Activated T-helper 17 cell treated with anti-CD3 and anti-CD28 coated beads, Interleukin-2, amount 50 U/mL, for 72 hours (primary cell): ENCODE data around the gene SHANK2. TPM values are rescaled to one million over a fixed set of nuclear protein-coding genes. Genes with fewer than 3 reads are reported as not detected.

Experiments used
- ATAC-seq: fragments of 150-1000 bp; cut with Tn5 transposase; replicated peaks from 2 replicates; pipeline ENCODE4 v1.10.0; 2021; ENCODE audit warnings: mild to moderate bottlenecking, moderate library complexity
- H3K27ac Mint-ChIP-seq: one replicate; pipeline ENCODE4 v1.8.0; 2022; ENCODE audit warnings: mixed read lengths
- H3K27me3 Mint-ChIP-seq: one replicate; pipeline ENCODE4 v1.8.0; 2022; ENCODE audit warnings: mixed read lengths
- H3K36me3 Mint-ChIP-seq: one replicate; pipeline ENCODE4 v1.8.0; 2022; ENCODE audit warnings: low read depth, mild to moderate bottlenecking, mixed read lengths
- H3K4me1 Mint-ChIP-seq: one replicate; pipeline ENCODE4 v1.8.0; 2022; ENCODE audit warnings: mixed read lengths
- H3K4me3 Mint-ChIP-seq: one replicate; pipeline ENCODE4 v1.8.0; 2022; ENCODE audit warnings: mild to moderate bottlenecking, mixed read lengths
- H3K9me3 Mint-ChIP-seq: one replicate; pipeline ENCODE4 v1.8.0; 2022; ENCODE audit warnings: mixed read lengths
- total RNA-seq, 2 donors: library from RNA; stranded (reverse); gene quantifications; one replicate each; pipeline ENCODE4 v1.2.3, GENCODE V29; 2022

The SHANK2 gene
- total RNA-seq, result not detected

DNA sequence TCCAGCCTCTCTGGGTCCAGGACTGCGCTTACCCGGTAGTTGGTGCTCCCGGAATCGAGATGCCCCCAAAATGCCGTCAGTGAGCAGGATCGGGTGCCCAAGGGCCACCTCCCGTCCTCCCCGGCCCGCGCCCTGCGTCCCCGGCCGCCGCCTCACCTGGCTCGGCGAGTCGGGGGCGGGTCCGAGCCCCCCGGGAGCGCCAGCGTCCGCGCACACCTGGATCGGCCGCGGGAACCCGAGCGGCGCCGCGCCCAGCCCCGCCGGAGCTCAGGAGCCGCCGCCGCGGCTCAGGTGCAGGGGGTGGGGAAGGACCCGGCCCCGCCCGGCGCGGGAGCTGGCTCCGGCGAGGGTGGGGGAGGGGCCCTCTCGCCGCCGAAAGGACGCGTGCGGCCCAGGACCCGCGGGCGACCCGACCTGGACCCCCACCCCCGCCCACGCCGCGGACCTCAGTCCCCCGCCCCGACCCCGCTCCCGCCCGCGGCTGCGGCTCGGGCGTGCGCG is at the start of gene SHANK2:
Gene SHANK2, minus strand, starts transcription at position 309 of the 501 bp plus-strand sequence. CDS start 105,251 bp downstream, outside the sequence.
- H3K9me3 Mint-ChIP-seq, result no peaks in the 10 kb centered on the region
- no peaks in the 10 kb centered on the region for H3K36me3 Mint-ChIP-seq
- no peaks in the 10 kb centered on the region for H3K4me1 Mint-ChIP-seq
- no peak within 1 kb of the TSS for H3K4me3 Mint-ChIP-seq
- no peak within 1 kb of the TSS for H3K27ac Mint-ChIP-seq
- peaks cover 46% of the 10 kb centered on the region for H3K27me3 Mint-ChIP-seq
- no peak for ATAC-seq

DNA sequence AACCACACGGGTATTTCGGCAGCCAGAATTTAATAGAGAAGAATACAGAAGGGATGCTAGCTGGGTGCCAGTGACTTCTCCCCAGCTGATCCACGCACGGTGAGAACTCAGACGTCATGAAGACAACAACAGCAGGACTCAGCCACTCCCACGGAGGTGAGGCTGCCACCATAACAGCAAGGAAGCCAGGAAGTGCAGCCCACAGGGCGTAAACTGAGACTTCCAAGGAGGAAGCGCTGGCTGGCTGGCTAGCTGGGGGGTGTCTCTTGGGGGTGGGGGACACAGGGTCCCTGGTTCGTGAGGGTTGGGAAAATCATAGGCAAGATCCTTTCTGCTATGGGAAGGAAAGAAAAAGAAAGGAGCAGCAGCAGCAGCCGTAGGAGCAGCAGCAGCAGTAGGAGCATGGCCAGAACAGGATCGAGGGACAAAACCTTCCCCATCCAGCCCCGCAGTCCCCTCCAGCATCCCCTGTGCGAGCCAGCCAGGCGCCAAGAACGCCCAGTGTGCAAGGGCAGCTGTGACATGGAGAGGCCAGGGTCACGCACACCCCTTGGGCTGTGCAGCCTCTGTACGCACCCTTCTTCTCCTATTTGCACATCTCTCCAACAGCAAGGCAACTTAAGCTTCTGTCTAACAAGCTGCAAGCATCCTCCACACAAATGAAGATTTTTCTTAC is 49.6 kb upstream of the SHANK2 start:
- no peak for ATAC-seq
- Mint-ChIP-seq H3K27me3 (peaks cover 3% of the 10 kb centered on the region), H3K27ac (no peak overlapping the region), H3K4me3 (no peak overlapping the region), H3K9me3 (no peaks in the 10 kb centered on the region), H3K36me3 (no peaks in the 10 kb centered on the region), H3K4me1 (no peaks in the 10 kb centered on the region)

DNA sequence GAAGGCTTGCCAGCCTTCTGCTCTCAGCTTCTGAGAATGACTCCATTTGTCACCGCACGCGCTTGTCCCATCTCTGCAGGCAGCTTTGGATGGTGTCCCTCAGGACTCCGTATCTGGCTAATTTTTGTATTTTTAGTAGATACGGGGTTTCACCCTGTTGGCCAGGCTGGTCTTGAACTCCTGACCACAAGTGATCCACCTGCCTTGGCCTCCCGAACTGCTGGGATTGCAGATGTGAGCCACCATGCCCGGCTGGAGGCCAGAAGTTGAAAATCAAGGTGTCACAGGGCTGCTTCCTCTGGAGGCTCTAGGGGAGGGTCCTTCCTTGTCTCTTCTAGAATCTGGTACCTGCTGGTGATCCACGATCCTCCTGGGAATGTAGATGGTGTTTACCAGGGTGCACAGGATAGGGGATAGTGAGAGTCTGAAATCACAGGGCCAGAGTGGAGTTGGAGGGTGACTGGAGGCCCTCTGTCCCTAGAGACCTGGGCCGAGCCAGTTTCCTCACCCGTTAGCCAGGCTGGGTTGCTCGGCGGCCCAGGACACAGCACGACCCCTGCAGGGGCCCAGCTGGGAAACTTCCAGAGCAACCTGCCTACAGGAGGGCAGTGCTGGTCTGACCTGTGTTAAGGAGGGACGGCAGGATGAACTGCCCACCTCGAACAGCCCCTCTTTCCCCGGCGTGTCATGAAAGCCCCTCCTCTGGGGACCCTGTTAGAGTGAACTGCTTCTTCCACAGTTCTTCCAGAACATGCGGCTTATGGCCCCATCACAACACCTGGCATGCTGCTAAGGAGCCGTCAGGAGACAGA is 48.9 kb upstream of the SHANK2 start:
- Mint-ChIP-seq H3K4me3 (no peak overlapping the region), H3K9me3 (no peaks in the 10 kb centered on the region), H3K36me3 (no peaks in the 10 kb centered on the region)

DNA sequence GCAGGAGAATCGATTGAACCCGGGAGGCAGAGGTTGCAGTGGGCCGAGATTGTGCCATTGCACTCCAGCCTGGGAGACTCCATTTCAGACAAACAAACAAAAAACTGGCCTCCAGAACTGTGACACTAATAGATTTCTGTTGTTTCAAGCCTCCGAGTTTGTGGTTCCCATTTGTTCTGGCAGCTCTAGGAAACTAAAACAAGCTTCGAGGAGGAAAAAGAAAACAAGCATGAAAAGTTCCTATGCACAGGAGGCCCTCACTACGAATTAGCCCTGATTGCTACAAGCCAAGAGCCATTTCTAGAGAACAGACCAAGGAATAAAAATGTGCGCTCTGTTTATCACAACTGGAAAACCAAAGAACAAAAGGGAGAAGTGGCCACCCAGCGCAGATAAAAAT is 47.8 kb upstream of the SHANK2 start:
- Mint-ChIP-seq H3K4me3 (no peak overlapping the region), H3K27ac (no peak overlapping the region), H3K9me3 (no peaks in the 10 kb centered on the region), H3K4me1 (no peaks in the 10 kb centered on the region), H3K27me3 (peaks cover 7% of the 10 kb centered on the region), H3K36me3 (no peaks in the 10 kb centered on the region)
- no peak for ATAC-seq

More for the DNA sequence above, 48.9 kb upstream of the SHANK2 start:
- ATAC-seq, result no peak
- Mint-ChIP-seq H3K4me1 (no peaks in the 10 kb centered on the region), H3K27me3 (peaks cover 3% of the 10 kb centered on the region), H3K27ac (no peak overlapping the region)

DNA sequence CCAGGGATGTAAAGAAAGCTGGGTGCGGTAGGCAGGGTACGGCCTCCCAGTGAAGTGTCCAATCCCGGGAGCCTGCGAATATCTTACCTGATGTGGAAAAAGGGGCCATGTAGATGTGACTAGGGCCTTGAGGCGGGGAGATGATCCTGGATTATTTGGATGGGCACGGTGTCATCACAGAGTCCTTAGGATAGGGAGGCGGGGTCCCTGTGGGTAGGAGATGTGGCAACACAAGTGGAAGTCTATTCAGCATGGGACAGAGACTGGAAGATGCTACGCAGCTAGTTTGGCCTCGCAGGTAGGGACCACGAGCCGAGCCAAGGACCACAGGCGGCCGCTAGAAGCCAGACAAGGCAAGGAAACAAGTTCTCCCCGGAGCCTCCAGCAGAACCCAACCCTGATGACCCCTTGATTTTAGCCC is 46.4 kb upstream of the SHANK2 start:
- no peak overlapping the region for H3K4me3 Mint-ChIP-seq
- H3K4me1 Mint-ChIP-seq, result no peaks in the 10 kb centered on the region
- no peaks in the 10 kb centered on the region for H3K9me3 Mint-ChIP-seq
- ATAC-seq, result no peak
- no peaks in the 10 kb centered on the region for H3K36me3 Mint-ChIP-seq
- no peak overlapping the region for H3K27ac Mint-ChIP-seq
- H3K27me3 Mint-ChIP-seq, result peaks cover 7% of the 10 kb centered on the region

DNA sequence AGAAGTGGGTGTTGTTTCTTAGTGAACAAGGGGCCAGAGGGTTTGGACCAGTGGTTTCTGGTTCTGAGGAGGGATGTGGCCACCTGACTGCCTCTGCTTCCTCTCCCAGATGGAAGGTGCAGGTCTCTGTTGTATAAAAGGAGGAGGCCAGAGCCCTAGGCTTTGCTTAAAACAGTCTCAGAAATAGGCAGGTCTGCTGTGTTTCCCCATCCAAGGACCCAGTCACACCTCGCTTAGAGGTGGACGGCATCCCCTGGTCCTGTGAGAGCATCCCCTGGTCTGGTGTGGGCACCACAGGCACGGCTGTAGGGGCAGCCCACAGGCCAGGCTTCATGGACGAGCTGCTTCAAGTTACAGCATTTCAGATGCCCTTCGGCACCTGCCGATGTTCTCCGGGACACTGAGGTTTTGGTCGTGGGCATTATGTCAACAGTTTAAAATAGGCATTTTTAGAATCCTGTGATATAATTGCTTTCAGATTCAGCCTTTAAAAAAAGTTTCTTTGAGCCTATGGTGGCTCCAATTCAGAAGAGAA is 45.7 kb upstream of the SHANK2 start:
- H3K4me1 Mint-ChIP-seq, result no peaks in the 10 kb centered on the region
- no peaks in the 10 kb centered on the region for H3K36me3 Mint-ChIP-seq
- H3K27ac Mint-ChIP-seq, result no peak overlapping the region
- peaks cover 3% of the 10 kb centered on the region for H3K9me3 Mint-ChIP-seq
- H3K4me3 Mint-ChIP-seq, result no peak overlapping the region
- ATAC-seq, result no peak
- H3K27me3 Mint-ChIP-seq, result peaks cover 10% of the 10 kb centered on the region

DNA sequence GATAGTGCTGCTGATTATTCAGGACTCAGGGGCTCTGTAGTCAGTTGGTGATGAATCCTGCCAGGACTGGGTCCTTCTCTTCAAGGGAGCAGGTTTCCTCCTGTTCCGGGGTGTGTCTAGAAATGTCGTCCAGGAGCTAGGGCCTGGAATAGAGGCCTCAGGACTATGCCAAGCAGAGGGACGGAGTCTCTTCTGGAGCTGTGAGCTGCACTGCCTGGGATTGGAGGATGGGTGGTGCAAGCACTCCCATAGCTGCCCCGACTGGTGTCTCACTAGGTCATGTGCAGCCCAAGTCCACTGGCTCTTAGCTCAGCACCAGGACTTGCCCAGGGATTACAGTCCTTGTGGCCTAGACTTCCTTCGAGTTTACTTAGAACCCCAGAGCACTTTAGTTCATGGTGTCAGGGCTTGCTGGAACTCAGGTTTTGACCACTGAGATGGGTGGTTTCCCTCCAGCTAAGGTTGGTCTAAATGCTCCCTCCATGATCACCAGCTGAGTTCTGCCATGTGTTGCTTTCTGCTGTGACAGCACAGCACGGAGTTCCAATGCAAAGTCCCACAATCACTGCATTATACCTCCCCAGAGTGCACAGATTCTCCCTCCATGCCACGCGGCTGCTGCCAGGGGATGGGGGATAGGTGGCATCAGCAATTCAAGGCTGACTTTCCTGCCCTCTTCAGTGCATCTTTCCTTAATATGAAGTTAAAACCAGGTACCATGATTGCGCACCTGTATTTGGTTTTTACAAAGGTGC is 42.6 kb upstream of the SHANK2 start:
- Mint-ChIP-seq H3K9me3 (peaks cover 11% of the 10 kb centered on the region), H3K27ac (no peak overlapping the region), H3K36me3 (no peaks in the 10 kb centered on the region), H3K4me3 (no peak overlapping the region), H3K4me1 (no peaks in the 10 kb centered on the region), H3K27me3 (peaks cover 12% of the 10 kb centered on the region)
- ATAC-seq, result no peak

DNA sequence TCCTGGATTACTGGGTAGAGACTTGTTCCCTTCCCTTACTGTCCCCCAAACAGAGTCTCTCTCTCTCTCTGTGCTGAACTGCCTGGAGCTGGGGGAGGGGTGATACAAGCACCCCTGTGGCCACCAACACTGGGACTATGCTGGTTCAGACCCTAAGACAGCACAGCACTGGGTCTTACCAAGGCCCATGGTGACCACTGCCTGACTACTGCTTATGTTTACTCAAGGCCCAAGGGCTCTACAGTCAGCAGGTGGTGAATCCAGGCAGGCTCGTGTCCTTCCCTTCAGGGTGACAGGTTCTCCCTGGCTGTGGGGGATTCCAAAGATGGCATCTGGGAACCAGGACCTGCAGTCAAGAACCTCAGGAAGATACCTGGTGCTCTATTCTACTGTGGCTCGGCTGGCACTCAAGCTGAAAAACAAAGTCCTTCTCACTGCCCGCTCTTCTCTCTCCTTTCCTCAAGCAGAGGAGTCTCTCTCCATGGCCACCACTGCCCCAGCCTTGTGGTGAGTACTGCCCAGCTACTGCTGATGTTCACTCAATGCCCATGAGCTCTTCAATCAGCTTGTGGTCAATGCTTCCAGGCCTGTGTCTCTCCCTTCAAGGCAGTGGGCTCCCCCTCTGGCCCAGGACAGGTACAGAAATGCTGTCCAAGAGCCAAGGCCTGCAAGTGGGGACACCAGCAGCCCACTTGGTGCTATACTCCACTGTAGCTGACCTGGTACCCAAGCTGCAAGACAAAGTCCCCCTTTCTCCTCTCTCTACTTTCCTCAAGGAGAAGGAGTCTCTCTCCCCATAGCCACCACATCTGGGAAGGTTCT is 41.8 kb upstream of the SHANK2 start:
- H3K4me1 Mint-ChIP-seq, result no peaks in the 10 kb centered on the region
- H3K9me3 Mint-ChIP-seq, result peaks cover 11% of the 10 kb centered on the region
- no peaks in the 10 kb centered on the region for H3K36me3 Mint-ChIP-seq
- ATAC-seq, result no peak
- peaks cover 12% of the 10 kb centered on the region for H3K27me3 Mint-ChIP-seq
- H3K4me3 Mint-ChIP-seq, result no peak overlapping the region
- no peak overlapping the region for H3K27ac Mint-ChIP-seq

DNA sequence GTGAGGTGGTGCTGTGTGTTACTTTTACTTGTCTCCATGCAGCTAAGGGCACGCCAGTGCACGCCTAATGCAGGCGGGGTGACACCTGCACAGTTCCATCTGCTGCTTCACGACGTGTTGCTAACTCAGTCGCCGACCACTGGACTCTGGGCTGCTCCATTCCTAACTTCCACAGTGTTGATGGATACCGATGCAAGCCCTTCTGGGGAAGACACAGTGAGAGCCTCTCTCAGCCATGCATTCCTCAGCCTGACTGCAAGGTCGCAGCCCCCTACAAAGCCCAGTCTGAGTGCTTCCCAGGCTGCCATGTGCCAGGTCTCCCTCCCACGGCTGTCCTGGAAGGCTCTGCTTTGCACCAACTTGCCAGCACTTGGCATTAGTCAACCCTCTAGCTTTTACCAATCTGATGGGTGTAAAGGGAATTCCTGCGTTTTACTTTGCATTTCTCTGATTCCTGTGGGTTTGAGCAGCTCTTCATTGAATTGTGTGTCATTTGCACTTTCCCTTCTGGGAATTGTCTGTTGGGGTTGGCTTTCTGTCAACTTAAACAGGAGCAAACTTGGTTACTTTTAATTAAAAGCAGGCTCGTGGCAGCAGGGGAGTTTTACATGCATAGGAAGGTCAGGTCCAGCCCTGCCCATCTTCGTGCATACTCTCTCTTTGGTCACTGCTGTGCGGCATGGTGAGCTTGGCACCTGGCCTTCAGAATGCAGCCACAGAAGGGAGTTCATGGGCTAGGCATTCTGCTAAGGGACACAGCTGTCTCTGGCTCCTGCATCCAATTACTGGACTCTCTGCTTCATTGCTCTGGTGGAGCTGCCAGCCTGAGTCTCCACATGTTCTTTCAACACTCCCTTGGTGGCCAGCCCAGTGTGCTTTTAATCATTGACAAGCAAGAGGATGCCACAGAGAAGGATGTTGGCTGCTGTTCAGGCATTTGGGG is 34.6 kb upstream of the SHANK2 start:
- H3K36me3 Mint-ChIP-seq, result no peaks in the 10 kb centered on the region
- H3K4me1 Mint-ChIP-seq, result no peaks in the 10 kb centered on the region
- ATAC-seq, result no peak
- H3K27me3 Mint-ChIP-seq, result peaks cover 5% of the 10 kb centered on the region
- H3K9me3 Mint-ChIP-seq, result peaks cover 7% of the 10 kb centered on the region
- H3K27ac Mint-ChIP-seq, result no peak overlapping the region
- H3K4me3 Mint-ChIP-seq, result no peak overlapping the region

DNA sequence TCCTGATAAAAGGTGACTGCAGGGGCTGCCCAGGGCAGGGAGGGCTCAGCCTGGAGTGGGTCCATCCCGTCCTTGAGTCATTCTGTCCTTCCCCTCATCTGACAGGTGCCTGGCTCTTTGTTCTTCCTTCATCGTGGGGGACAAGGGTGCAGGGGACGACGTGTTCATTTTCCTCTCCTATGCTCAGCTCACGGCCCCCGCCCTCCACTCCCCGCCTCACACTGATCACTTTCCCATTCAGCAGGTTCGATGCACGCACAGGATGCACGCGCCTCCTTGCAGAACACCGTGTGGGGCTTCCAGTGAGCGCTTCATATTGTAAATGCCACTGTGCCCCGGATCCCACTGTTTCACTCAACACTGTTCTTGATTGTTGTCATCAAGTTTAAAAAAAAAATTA is 32.7 kb upstream of the SHANK2 start:
- H3K4me1 Mint-ChIP-seq, result no peaks in the 10 kb centered on the region
- H3K36me3 Mint-ChIP-seq, result no peaks in the 10 kb centered on the region
- peaks cover under 1% of the 10 kb centered on the region for H3K9me3 Mint-ChIP-seq
- no peak overlapping the region for H3K27ac Mint-ChIP-seq
- ATAC-seq, result no peak
- peaks cover 3% of the 10 kb centered on the region for H3K27me3 Mint-ChIP-seq
- H3K4me3 Mint-ChIP-seq, result no peak overlapping the region

DNA sequence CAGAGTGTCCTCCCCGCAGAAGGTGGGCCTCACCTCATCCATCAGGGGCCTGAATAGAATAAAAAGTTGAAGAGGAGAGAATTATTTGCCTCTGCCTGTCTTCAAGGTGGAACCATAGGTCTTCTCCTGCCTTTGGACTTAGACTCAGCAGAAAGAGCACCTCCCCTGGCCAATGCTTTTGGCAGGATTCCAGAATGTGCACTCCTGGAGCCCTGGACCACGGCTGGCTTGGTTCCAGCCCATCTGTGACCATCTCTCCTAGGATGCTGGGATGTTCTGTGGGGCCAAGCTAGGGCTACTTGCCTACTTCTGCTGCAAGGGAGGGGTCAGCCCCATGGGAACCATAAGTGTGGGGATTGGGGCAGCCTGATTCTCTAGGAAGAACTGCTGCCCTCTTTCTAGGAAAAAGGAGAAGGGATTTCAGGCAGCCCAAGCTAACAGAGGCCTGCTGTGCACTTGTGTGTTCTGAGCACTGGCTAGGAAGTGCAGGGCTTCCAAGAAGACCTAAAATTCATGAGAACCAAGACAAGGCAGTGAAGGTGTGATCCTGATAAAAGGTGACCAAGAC is 32.2 kb upstream of the SHANK2 start:
- H3K4me3 Mint-ChIP-seq, result no peak overlapping the region
- H3K36me3 Mint-ChIP-seq, result no peaks in the 10 kb centered on the region
- peaks cover 4% of the 10 kb centered on the region for H3K27me3 Mint-ChIP-seq
- no peaks in the 10 kb centered on the region for H3K9me3 Mint-ChIP-seq
- H3K27ac Mint-ChIP-seq, result no peak overlapping the region
- no peak for ATAC-seq
- H3K4me1 Mint-ChIP-seq, result no peaks in the 10 kb centered on the region

DNA sequence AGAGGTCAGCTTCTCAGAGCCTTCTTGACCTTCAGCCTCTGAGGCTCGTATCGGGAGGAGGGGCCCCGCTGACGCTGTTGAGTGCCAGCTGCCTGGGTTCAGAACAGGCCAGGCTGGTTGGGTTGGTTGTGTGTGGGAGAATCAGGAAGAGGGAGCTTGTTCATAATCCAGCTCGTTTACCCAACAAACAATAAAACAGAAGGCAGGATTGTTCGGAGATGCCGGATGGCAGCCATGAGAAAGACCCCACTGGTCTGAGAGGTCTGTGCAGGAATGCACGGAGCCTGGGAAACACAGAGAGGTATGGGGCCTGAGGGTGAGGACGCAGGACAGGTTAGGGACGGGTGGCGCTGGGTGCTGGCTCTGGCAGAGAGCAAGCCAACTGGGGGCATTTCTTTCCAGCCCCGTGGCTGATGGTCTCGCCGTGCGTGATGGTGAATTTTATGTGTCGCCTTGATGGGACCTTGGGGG is 31.6 kb upstream of the SHANK2 start:
- no peaks in the 10 kb centered on the region for H3K4me1 Mint-ChIP-seq
- no peaks in the 10 kb centered on the region for H3K9me3 Mint-ChIP-seq
- H3K4me3 Mint-ChIP-seq, result no peak overlapping the region
- H3K27me3 Mint-ChIP-seq, result peaks cover 6% of the 10 kb centered on the region
- H3K27ac Mint-ChIP-seq, result no peak overlapping the region
- no peak for ATAC-seq
- H3K36me3 Mint-ChIP-seq, result no peaks in the 10 kb centered on the region
